ENCODE results near the gene TIPRL. TPM values are rescaled to one million over a fixed set of nuclear protein-coding genes. Genes with fewer than 3 reads are reported as not detected.

The TIPRL gene
- total and polyA plus RNA-seq, 9 of the 15 experiments (the other 6 are each of a cell fraction or from before 2014, with no cell fraction given) = 41.4 to 90.2 (median 69.9) TPM

DNA sequence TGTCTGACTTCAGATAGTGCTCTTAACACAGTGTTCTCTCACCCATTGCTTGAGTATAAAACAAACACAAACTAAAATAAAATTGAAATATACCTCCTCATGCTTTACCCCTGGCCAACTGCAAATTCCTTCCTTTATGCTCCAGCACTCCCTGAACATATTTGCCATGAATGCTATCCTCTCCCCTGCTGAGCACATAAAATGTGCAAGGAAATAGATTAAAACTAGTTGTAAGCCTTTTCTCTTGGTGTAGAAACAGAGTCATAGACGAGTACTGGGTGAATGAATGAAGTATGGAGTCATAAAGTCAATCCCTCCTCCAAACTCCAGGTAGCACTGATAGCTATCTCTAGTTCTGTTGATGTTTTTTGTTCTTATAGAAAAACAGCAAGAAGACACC lies 44.6 kb upstream of the TIPRL start (continued):
- TF ChIP-seq, protein P1, sequence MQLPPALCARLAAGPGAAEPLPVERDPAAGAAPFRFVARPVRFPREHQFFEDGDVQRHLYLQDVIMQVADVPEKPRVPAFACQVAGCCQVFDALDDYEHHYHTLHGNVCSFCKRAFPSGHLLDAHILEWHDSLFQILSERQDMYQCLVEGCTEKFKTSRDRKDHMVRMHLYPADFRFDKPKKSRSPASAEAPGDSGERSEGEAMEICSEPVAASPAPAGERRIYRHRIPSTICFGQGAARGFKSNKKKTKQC (CRISPR knock-in tag; IDR thresholded peaks at IDR 0.05) = no peak

DNA sequence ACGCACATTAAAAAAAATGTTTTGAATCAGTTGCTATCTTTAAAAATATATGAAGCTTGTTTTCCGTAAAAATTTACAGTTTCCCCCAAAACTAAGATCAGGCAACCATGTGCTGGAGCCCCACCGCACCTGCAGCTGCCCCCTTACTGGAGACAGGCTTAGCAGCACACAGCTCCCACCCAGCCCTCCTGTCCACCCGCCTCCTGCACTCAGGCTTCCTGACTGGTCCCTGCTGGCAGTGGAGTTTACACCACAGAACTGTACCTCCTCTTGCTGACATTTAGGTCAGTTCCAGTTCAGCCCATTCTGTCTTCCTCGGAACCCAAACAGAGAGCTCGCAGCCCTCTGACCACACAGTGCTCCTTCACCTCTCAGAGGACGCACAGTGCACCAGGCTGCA lies 44.1 kb upstream of the TIPRL start:
- CTCF ChIA-PET (ENCODE audit: low intra/inter-chr PET ratio) = no interaction called here
- Histone ChIP-seq H4K20me1 (replicated peaks; ENCODE audit: control insufficient read depth, insufficient read depth, low read length) (no peaks in the 10 kb centered on the region), H3K27me3 (ENCODE audit: control insufficient read depth in 2 of 2, insufficient read depth in 2 of 2, low read length in 2 of 2) (peaks cover 2 to 18% of the 10 kb centered on the region in 2 experiments; a peak in 3 of 5 replicates), H3K36me3 (ENCODE audit: control insufficient read depth, insufficient read depth, low read length) (no peaks in the 10 kb centered on the region), H3K9ac (ENCODE audit: insufficient read depth in 1 of 2, low read depth in 2 of 2, low read length in 2 of 2) (no peak overlapping the region; a peak in 1 of 4 replicates), H3K4me1 (replicated peaks in 1 of 2; ENCODE audit: control insufficient read depth in 2 of 2, insufficient read depth in 2 of 2, low read length in 2 of 2) (peaks cover 13 to 19% of the 10 kb centered on the region in 2 experiments; a peak in 4 of 5 replicates), H3K27ac (ENCODE audit: extremely low read depth, low read depth, low read length) (no peak overlapping the region), H3K79me2 (ENCODE audit: control insufficient read depth, insufficient read depth, low read length) (no peaks in the 10 kb centered on the region), H3K9me3 (replicated peaks; ENCODE audit: control insufficient read depth, insufficient read depth, low read depth, low read length) (no peaks in the 10 kb centered on the region), H3K9me1 (ENCODE audit: control insufficient read depth, insufficient read depth, low read length) (no peaks in the 10 kb centered on the region), H3K4me3 (no peak overlapping the region), H3K4me2 (ENCODE audit: insufficient read depth, low read length) (no peak overlapping the region), H2AFZ (ENCODE audit: low read depth, low read length) (no peak overlapping the region)
- TF ChIP-seq, protein P2, sequence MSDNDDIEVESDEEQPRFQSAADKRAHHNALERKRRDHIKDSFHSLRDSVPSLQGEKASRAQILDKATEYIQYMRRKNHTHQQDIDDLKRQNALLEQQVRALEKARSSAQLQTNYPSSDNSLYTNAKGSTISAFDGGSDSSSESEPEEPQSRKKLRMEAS (CRISPR knock-in tag; IDR thresholded peaks at IDR 0.05) = 0 out of 2 replicates have a peak, but pooled peaks have one; percentile 18
- no peak for TF ChIP-seq ZBED1 (IDR thresholded peaks at IDR 0.05)
- BruUV-seq (replicated peaks) = TSS peak; percentile 45
- POLR2A ChIA-PET = interaction anchor here (0.6 to 1.9 kb wide), 5 partner anchors 13 to 610 kb away, joined by 3 to 9 read pairs (median 3); no protein-coding TSS in a partner anchor
- WGBS (ENCODE audit: insufficient coverage, low coverage, missing lambda C conversion rate) = 58% methylated on average over 7 of the region's 7 CpGs
- no peak for DNase-seq (ENCODE audit: extremely low read depth in 1 of 4, low spot score in 3 of 4)
- intact Hi-C loops (cut with micrococcal nuclease) = no loop called here
- in situ Hi-C loops (cut with MboI) = no loop called here
- FAIRE-seq = no peak
- no peak for ATAC-seq
